ENCODE results near the gene MAP2K6.
A peak's percentile ranks its signal among the peaks of the same experiment; 100 is the strongest.

MAP2K6 gene

GRCh38 chr17:69414408-69415274 lies at the start of gene MAP2K6:
Gene MAP2K6 (plus strand): TSS chr17:69414697. CDS start chr17:69414985, 288 bp downstream.
- peak; percentile 79 for DNase-seq (ENCODE audit: low spot score)
- TF ChIP-seq CTCF (IDR thresholded peaks at IDR 0.05; ENCODE audit: extremely low read depth, missing control alignments) = no peak

- DNase-seq (ENCODE audit: low spot score) = peak; percentile 13
- TF ChIP-seq CTCF (IDR thresholded peaks at IDR 0.05; ENCODE audit: extremely low read depth, missing control alignments) = no peak
Measured at GRCh38 chr17:69367298-69367697, 47.2 kb upstream of the MAP2K6 start.

GRCh38 chr17:69373069-69373468 lies 41.4 kb upstream of the MAP2K6 start:
- TF ChIP-seq CTCF (IDR thresholded peaks at IDR 0.05; ENCODE audit: extremely low read depth, missing control alignments) = no peak

GRCh38 chr17:69375229-69375628 lies 39.3 kb upstream of the MAP2K6 start:
- no peak for TF ChIP-seq CTCF (IDR thresholded peaks at IDR 0.05; ENCODE audit: extremely low read depth, missing control alignments)
- no peak for DNase-seq (ENCODE audit: low spot score)

More at GRCh38 chr17:69373069-69373468, 41.4 kb upstream of the MAP2K6 start:
- DNase-seq (ENCODE audit: low spot score) = no peak

- no peak for DNase-seq (ENCODE audit: low spot score)
Measured at GRCh38 chr17:69388822-69389442, 25.6 kb upstream of the MAP2K6 start.

GRCh38 chr17:69390795-69391501 lies 23.5 kb upstream of the MAP2K6 start:
- TF ChIP-seq CTCF (IDR thresholded peaks at IDR 0.05; ENCODE audit: extremely low read depth, missing control alignments) = no peak
- no peak for DNase-seq (ENCODE audit: low spot score)

More at GRCh38 chr17:69388822-69389442, 25.6 kb upstream of the MAP2K6 start:
- no peak for TF ChIP-seq CTCF (IDR thresholded peaks at IDR 0.05; ENCODE audit: extremely low read depth, missing control alignments)
